CD4-positive, alpha-beta T cell treated with Interleukin-21 for 1 hour (primary cell): Measurements from ENCODE around the gene MCHR1.
A peak's percentile ranks its signal among the peaks of the same experiment; 100 is the strongest.
"Not testable (repeated sequence)": the region's sequence is repeated elsewhere in the genome, so short reads cannot be mapped to it uniquely, and the experiment has no call there.

ENCODE experiments used
- DNase-seq: peaks from one replicate; pipeline ENCODE4 v3.0.0-alpha.2; 2020

MCHR1 gene

DNA sequence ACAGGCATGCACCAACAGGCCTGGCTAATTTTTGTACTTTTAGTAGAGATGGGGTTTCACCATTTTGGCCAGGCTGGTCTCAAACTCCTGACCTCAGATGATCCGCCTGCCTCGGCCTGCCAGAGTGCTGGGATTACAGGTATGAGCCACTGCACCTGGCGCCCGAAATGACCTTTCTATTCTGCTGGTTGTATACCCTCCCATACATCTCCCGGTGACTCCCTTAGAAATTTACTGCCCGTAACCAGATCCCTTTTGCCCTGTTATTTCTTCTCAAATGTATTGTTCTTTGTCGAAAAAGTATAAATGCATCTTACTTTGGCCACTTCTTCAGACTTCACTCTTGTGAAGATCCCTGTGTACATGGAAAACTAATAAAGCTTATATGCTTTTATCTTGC is 22.0 kb downstream of the MCHR1 start:
- DNase-seq: no peak

DNA sequence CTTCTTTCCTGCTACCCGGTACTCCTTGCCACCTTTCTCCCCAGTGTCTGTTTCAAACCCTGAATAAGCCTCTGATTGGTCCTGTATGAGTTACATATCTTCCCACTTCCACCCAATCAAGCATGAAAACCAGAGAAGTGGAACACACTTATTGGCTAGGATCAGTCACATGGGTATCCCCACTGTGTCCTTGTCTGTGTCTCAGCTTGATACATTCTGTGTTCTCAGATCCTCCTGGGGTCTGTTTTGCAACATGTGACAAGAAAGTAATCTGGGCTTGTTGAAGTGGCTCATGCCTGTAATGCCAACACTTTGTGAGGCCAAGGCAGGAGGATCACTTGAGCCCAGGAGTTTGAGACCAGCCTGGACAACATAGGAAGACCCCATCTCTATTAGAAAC is 23.9 kb downstream of the MCHR1 start:
- DNase-seq: no peak

DNA sequence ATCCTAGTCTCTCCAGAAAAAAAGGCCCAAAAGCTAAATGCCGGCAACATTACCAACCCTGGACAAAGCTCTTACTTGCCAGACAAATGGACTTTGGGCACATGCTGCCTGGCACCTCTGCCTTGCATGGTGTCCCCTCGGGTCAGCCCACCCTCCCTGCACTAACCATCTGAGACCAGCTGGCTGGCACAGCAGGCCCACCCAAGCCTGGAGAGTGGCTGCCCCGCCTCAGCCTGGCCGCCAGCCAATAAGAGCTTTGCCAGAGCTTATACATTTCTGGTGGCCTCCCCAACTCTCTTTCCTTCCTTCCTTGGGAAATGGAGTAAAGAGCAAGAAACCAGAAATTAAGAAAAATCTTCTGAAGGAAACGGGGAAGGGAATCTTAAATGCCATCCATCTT is 24.5 kb downstream of the MCHR1 start:
- DNase-seq: no peak

DNA sequence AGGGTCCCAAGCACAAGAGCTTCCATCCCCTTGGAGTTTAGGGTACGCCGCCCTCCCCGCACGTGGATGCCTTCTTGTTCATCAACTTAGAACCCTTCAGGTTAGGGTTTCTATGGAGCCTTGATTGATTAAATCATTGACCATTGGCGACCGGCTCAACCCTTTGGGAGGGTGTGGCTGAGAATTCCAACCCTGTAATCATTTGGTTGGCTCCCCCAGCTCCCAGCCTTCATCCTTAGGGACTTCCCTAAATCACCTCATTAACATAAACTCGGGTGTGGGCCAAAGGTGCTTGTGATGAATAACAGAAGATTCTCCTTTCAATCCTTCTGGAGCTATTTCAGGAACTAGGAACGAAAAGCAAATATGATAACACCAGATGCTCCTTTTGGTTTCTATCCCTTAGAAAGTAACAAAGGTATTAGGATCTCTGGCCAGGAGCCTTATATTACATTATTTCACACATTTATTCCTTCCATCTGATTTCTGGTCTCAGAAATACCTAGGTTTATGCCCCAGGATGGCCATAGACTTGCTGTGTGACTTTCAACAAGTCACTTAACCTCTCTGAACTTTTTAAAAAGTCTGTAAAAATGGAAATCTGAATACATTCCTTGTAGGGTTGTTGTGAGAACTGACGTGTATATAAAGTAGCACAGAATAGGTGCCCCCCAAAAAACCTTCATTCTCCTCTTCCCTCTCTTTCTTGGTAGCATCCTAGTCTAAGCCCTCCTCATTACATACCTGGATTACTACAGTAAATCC is 26.8 kb downstream of the MCHR1 start:
- no peak for DNase-seq

DNA sequence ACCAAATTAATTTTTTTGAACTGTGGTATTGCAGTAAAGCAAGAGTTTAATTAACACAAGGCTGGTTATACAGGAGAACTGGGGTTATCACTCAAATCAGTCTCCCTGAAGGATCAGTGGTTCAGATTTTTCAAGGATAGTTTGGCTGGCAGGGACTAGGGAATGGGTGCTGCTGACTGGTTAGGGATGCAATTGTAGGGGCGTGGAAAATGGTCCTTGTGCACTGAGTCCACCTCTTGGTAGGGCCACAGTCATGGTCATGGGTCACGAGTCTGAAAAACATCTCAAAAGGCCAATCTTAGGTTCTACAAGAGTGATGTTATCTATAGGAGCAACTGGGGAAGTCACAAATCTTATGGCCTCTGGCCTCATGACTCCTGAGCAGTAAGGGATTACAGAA is 27.9 kb downstream of the MCHR1 start:
- no peak for DNase-seq

DNA sequence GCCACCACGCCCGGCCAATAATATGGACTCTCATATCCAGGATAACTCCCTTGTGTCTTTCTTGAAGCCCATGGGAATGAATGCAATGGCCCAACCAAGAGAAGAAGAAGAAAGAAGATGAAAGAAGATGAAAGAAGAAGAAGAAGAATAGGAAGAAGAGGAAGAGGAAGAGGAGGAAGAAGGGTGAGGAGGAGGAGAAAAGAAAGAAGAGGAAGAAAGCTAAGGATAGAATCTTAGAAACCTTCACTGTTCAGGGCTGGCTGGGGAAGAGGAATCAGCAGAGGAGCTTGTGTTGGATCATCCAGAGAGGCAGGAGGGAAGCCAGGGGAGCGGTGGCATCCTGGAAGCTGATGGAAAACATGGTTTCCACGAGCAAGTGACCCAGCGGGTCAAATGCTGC is 28.9 kb downstream of the MCHR1 start:
- DNase-seq: no peak

DNA sequence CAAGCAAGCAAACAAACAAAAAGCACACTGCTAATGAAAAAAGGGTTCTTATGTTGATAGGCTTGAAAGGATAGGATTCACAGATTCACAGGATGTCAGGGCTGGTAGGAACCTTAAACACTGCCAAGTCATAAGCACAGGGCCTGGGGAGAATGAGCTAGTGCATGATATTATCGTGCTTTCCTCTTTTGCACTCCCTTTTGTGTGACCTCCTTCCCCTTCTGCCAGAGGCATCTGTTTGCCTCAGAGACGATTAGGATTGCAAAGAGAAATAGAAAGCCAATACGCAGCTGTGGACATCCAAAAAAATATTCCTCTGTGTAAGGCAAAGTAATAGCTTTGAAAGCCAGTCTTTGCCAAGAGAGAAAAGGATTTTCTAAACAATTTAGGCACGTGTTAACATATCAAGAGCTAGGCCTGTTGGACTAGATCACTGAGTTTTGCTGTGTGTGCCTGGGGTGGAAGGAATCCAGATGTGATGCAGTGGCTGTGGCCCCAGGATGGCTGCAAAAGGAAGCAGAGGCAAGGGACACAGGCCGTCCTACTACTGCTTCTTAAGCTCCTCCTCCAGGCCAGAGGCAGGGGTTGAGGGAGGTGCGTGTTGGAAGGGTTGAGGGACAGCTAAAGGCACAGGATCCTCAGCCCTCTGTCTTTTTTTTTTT is 30.6 kb downstream of the MCHR1 start:
- no peak for DNase-seq

DNA sequence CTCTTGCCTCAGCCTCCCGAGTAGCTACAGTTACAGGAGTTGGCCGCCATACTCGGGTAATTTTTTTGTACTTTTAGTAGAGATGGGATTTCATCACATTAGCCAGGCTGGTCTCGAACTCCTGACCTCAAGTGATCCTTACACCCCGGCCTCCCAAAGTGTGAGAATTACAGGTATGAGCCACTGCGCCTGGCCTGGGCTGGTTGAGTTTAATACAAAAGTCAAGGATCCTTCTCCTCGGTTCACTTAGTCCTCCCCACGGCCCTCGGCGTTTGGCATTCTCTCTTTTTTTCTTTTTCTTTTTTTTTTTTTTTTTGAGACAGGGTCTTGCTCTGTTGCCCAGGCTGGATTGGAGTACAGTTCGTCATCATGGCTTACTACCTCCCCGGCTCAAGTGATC is 33.0 kb downstream of the MCHR1 start:
- no peak for DNase-seq

DNA sequence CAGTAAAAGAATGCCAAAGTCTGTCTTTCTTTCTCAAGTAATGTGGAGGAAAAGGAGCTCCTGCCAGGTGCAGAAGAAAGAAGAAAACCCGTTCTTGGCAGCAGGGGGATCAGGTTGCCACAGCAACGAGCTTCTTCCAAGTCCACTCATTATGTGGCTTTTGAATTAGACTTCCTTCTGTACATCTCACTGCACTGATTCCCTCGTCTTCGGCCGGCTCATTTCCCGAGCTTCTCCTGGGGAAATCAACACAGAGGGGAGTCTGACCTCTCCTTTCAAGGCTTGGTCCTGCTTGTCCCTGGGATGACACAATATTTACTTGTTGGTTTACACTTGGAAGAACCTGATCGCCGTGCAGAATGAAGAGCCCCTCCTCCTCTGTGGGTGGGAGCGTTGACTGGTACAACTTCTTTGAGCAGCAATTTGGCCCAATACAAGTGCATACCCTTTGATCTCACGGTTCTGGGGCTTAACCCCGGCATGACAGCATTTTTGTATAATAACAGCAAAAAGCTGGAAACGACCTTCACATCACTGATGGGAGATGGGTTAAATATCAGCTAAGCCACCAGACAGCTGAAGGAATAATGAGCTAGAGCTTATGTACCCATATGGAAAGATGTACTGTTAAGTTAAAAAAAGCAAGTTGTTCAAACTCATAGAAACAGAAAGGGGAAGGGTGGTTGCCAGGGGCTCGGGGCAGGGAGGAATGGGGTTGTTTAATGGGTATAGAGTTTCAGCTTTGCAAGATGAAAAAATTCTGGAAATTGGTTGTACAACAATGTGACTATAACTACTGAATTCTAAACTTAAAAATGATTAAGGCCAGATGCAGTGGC is 35.4 kb downstream of the MCHR1 start:
- DNase-seq: no peak

DNA sequence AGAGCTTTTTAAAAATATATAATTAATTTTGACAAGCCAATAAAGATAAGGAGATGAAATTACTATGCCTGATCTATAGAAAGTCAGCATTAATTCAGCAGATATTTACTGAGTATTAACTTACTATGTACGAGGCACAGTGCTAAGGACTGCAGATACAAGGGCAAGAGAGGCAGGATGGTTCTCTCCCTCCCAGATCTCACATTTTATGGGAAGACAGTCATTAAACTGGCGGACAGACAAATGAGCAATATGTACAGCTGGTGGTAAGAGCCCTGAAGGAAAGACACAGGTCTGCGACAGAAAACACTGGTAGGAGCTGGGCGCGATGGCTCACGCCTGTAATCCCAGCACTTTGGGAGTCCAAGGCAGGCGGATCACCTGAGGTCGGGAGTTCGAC is 36.8 kb downstream of the MCHR1 start:
- no peak for DNase-seq

DNA sequence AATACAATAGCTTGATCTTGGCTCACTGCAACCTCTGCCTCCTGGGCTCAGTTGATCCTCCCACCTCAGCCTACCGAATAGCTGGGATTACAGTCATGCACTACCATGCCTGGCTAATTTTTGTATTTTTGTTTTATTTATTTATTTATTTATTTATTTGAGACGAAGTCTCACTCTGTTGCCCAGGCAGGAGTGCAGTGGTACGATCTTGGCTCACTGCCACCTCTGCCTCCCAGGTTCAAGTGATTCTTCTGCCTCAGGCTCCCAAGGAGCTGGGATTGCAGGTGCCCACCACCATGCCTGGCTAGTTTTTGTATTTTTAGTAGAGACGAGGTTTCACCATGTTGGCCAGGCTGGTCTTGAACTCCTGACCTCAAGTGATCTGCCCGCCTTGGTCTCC is 38.4 kb downstream of the MCHR1 start:
- DNase-seq: not testable (repeated sequence)

DNA sequence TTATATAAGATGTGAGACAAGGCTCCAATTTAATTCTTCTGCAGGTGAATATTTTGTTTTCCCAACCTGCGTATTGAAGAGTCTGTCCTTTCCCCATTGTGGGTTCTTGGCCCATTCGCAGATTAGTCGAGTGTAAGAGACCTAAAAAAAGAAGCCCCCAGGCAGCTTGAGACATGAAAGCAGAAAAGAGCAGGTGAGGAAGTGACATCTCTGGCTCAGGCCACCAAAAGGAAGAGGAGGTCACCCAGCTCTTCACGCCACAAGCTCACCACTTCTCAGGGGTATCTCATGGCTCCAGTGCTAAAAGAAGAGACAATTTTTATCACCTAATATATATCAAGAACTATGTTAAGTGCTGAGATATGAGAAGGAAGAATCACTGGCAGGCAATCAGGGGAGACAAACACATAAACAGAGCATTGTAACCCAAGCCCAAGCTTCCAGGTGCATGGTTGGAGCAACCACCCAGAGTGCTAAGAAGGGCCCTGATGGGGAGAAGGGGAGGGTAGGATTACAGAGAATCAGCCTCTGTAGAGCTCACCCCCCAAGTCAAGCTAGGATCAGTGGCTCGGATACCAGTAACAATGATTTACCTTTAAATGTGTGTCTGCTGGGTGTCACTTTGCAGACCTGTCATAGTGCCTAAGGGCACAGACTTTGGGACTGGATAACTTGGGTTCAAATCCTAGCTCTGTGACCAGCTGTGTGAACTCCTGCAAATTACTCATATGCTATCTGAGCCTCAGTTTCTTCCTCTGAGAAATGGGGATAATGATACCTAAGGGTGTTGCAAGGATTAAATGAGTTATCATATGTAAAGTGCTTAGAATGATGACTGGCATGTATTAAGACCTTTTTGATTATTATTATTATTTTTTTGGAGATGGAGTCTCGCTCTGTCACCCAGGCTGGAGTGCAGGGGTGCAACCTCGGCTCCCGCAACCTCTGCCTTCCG is 39.2 kb downstream of the MCHR1 start:
- DNase-seq: no peak

DNA sequence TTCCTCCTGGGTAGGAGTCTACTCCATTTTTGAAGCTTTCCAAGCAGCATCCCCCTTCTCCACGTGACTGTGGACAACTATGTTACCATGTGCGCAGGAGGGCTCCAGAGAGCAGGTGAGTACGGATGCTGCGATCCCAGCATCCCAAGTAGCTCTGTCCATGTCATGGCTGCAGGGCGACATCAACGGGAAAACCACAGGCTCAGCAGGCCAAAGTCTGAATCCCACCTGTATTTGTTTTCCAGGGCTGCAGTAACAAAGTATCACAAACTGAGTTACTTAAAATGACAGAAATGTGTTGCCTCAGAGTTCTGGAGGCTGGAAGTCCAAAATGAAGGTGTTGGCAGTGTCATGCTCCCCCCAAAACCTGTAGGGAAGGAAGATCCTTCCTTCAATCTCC is 40.3 kb downstream of the MCHR1 start:
- no peak for DNase-seq

DNA sequence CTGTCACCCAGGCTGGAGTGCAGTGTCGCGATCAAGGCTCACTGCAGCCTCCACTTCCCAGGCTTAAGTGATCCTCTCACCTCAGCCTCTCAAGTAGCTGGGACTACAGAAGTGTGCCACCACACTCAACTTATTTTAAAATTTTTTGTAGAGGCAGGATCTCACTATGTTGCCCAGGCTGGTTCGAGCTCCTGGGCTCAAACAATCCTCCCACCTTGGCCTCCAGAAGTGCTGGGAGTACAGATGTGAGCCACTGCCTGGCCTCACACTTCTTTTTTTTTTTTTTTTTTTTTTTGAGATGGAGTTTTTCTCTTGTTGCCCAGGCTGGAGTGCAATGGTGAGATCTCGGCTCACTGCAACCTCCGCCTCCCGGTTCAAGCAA is 40.9 kb downstream of the MCHR1 start:
- DNase-seq: not testable (repeated sequence)

DNA sequence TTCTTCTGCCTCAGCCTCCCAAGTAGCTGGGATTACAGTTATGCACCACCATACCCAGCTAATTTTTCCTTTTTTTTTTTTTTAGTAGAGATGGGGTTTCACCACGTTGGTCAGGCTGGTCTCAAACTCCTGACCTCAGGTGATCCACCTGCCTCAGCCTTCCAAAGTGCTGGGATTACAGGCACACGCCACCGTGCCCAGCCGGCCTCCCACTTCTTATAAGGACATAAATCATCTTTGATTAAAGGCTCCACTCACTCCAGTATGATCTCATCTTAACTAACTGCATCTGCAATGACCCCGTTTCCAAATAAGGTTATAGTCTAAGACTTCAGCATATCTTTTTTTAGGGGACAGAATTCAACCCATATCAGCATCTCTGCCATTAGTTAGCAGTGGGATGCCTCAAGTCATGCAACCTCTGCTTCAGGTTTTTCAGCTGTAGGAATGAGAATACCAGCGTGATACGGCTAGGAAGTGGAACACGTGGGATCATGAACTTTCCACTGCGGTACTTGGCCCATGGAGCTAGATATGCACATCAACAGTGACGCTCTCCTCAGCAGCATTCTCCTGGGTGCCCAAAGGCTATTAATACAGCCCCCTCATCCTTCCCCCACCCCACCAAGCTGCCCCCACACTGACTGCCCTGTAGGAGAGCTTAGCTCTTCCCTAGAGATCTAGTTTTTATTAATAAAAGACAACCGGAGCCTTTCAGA is 41.4 kb downstream of the MCHR1 start:
- DNase-seq: no peak

DNA sequence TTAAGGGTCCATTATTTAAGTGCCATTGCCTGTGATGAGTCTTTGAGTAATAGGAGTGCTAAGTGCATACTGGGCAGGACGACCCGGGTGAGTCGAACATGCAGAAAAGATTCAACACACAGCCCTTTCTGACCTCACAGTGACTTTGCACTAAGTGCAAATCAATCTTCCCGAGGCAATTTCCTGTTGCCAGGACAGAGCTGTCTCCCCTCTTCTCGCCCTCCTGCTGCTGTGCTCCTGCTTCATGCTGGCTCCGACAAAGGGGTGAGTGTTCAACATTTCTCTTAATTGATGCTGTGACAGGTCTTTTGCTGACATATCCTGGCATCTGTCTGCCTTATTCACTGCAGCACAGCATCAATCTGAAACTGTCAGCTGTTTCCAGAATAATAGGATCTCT is 42.0 kb downstream of the MCHR1 start:
- no peak for DNase-seq

DNA sequence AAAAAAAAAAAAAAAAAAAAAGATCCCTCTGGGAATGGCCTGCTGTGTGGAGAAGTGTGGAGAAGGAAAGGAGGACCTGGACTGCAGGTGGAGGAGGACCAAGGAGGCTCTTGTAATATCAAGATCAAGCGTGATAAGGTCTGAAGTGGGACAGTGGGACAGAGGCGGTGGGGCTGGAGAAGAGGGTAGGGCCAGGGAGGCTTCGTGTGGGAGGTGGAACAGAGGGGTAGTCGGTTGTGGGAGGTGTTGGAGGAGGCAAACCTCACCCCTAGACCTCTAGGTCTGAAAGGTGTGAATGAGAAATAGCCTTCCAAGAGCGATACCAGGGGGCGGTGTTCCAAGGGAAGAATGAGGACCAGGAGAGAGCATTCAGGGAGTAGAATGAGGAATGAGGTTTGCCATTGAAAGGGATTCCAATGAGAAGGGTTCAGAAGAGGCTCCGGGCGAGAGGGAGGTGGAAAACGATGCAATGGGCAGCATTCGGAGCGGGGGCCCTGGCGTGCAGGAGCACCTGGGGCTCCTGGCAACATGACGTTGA is 44.2 kb downstream of the MCHR1 start:
- no peak for DNase-seq

DNA sequence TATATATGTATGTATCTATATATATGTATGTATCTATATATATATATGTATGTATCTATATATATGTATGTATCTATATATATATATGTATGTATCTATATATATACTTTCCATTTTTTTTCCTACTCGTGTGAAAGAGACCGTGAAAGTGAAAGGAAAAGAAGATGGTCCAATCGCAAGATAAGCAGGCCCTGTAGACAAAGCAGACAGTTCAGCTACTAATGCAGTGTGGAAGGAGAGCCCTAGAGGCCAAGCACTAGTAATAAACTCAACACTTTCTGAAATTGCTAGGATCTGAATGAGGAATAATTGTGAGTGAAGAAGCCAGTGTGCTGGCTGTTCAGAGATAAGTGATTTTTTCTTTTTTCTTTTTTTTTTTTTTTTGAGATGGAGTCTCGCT is 47.2 kb downstream of the MCHR1 start:
- peak; percentile 60 for DNase-seq

DNA sequence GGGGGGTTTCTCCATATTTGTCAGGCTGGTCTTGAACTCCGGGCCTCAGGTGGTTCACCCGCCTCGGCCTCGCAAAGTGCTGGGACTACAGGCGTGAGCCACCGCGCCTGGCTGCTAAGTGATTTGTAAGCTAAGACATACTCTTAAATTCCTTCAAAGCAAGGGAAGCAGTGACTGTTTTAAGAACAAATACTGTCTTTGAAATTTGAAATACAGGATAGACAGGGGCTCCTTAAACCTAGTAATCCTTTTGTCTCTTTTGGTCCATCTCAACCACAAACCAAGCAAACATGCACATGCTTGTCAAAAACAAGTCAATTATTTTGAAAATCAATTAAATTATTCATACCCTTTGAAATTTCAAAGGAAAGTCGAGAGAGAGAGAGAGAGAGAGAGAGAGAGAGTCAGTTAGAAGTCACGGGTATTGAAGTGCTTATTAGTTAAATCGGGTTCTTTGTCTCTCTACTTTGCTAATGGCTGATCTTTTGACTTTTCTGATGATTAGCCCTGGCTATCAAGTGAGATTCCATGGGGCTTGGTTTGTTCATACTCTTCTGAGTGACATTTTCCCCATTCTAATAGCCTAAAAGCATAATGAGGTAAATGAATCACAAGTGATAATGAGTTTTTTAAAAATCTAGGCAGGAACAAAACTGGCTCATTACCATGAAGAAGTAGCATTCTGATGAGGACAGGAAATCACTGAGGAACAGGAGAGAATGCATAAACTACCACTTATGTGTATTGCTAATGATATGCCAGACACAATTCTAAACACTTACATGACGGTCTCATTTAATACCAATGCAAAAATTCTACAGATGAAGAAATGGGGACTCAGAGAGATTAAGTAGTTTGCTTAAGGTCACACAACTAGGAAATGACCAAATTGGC is 48.0 kb downstream of the MCHR1 start:
- DNase-seq: no peak

DNA sequence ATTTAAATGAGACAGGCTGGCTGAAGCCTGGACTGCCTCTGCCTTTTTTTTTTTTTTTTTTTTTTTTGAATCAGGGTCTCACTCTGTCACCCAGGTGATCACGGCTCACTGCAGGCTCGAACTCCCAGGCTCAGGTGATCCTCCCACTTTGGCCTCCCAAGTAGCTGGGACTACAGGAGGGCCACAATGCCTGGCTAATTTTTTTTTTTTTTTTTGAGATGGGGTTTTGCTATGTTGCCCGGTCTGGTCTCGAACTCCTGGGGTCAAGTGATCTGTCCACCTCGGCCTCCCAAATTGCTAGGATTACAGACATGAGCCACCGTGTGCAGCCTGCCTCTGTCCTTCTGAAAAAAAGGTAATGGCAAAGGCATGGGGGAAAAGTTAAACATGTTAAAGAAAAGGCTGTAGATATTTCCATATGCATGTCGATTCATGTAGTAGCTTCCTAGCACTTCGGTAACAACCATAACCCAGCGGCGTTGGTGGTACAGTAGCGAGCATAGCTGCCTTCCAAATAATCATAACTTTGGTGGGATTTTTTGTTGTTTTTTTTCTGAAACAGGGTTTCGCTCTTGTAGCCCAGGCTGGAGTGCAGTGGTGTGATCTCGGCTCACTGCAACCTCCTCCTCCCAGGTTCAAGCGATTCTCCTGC is 48.8 kb downstream of the MCHR1 start:
- DNase-seq: no peak
